ES-I3 (cell line): ENCODE results near the gene PLPPR5.

Experiments used
- H3K36me3 ChIP-seq: 2 replicates; pipeline ENCODE4 v1.6.1; 2013; ENCODE audit warnings: mild to moderate bottlenecking, low read length, control low read depth, moderate library complexity; ENCODE audit not compliant: insufficient read depth
- H3K4me1 ChIP-seq: 2 replicates; pipeline ENCODE4 v1.6.1; 2013; ENCODE audit warnings: mild to moderate bottlenecking, control low read depth, low read length; ENCODE audit not compliant: insufficient read depth
- H3K9ac ChIP-seq: 2 replicates; pipeline ENCODE4 v1.6.1; 2013; ENCODE audit warnings: low read depth, mild to moderate bottlenecking, low read length, moderate library complexity
- H3K9me3 ChIP-seq: 2 replicates; pipeline ENCODE4 v1.6.1; 2013; ENCODE audit warnings: mild to moderate bottlenecking, low read length, moderate library complexity; ENCODE audit not compliant: control insufficient read depth, insufficient read depth

The PLPPR5 gene

DNA sequence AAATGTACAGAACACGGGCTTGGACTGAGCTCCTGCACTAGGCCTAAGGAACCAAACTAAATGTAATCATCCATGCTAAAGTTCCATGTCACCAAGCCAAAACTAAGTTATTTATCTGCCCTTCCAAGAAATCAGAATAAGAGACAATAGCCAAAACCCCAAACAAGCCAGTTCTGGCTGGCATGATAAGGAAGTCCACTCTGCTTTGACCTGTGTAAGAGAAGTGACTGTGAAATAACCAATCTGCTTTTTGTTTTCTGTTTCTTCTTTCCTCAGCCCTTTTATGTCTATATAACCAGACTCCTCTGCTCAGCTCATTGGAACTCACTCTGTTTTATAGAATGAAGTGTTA lies 15.1 kb downstream of the PLPPR5 start:
- Histone ChIP-seq H3K9ac (no peak overlapping the region), H3K4me1 (no peaks in the 10 kb centered on the region), H3K36me3 (no peaks in the 10 kb centered on the region), H3K9me3 (no peaks in the 10 kb centered on the region)

DNA sequence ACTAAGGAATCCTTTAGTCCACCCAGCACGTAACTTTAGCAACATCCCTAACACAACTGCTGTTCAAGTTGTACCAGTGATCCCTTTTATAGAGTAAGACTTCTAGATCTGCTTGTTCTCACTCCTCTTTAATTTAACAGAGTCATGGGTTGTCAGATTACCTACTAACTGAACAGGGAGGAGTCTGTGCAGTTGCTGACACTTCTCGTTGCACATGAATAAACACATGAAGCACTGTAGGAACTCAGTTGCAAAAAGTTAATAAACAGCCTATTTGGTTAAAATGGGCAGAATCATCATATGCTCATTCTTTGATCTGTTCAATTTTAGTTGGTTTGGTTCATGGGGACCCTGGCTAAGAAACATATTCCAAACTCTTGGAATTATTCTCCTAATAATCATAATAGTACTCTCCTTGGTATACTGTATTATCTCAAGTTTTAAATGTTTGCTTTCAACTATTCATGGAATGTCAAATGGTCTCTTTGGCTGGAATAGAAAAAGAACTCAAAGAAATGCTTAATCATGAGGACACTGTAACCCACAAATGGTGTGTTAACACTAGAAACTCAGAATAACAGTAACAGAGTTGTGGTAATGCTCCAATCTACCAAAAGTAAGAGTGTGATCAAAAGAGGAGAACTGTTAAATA lies 15.6 kb downstream of the PLPPR5 start:
- no peaks in the 10 kb centered on the region for H3K36me3 ChIP-seq
- peaks cover 3% of the 10 kb centered on the region; the same call in 1 of the 2 replicates for H3K9me3 ChIP-seq
- H3K4me1 ChIP-seq, result no peaks in the 10 kb centered on the region
- H3K9ac ChIP-seq, result no peak overlapping the region

DNA sequence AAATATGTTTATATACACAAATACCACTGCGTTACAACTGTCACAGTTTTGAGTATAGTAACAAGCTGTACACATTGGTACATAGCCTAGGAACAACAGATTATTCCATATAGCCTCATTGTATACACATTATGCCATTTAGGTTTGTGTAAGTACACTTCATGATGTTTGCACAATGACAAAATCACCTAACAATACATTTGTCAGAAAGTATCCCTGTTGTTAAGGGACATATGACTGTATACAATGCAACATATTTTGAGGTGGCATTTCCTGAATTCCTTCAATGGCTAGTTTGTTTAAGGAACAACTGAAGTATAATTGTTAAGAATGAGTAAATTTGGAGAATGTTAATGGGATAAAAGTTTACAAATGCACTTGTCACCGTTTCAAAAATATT lies 19.0 kb downstream of the PLPPR5 start:
- no peaks in the 10 kb centered on the region for H3K4me1 ChIP-seq
- no peaks in the 10 kb centered on the region for H3K36me3 ChIP-seq
- peaks cover 4% of the 10 kb centered on the region; the same call in 1 of the 2 replicates for H3K9me3 ChIP-seq
- no peak overlapping the region for H3K9ac ChIP-seq

GRCh38 chr1:98981917-98982513 lies 22.6 kb downstream of the PLPPR5 start:
- Histone ChIP-seq H3K36me3 (no peaks in the 10 kb centered on the region), H3K9me3 (peaks cover 4% of the 10 kb centered on the region; the same call in 1 of the 2 replicates), H3K9ac (no peak overlapping the region), H3K4me1 (no peaks in the 10 kb centered on the region; the same call in 1 of the 2 replicates)

GRCh38 chr1:98979463-98979862 lies 25.2 kb downstream of the PLPPR5 start:
- H3K9ac ChIP-seq, result no peak overlapping the region
- peaks cover 8% of the 10 kb centered on the region; the same call in 1 of the 2 replicates for H3K4me1 ChIP-seq
- peaks cover 4% of the 10 kb centered on the region; the same call in 1 of the 2 replicates for H3K9me3 ChIP-seq
- no peaks in the 10 kb centered on the region for H3K36me3 ChIP-seq

DNA sequence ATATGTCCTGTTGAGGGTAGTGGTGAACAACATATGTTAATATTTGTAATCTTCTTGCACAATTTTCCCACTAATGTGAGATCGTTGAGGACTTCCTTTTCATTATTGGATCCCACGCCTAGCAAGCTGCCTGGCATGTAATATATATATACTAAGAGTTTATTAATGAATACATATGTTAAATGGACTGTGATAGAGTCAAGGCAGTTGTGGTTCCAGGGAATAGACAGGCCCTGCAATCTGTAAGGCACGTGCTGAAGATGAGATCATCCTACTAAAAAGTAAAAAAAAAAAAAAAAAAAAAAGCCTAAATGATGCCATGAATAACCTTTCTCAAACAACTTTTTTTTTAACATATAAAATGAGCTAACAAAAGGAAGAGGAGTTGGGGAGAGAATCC lies 28.9 kb downstream of the PLPPR5 start:
- no peaks in the 10 kb centered on the region for H3K9me3 ChIP-seq
- H3K36me3 ChIP-seq, result no peaks in the 10 kb centered on the region
- no peak overlapping the region for H3K9ac ChIP-seq
- peaks cover 8% of the 10 kb centered on the region; the same call in 1 of the 2 replicates for H3K4me1 ChIP-seq

DNA sequence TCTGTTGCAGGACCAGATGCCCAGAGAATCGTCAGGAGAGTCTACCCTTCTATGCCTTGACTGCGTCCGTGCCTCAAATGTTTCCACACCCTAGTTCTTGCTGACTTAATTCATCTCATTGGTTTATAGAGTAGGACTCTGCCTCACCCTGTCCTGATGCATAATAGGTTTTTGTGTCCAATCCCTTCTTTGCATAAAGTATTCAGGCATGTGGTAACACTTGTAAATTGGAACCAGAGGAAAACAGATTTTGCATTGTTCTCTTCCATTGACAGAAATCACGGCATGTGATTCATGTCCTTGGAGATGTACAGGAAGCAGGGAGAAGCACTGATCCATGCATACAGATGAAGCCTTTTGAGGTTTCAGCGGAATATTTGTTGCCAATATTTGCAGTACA lies 29.5 kb downstream of the PLPPR5 start:
- Histone ChIP-seq H3K36me3 (no peaks in the 10 kb centered on the region), H3K9ac (no peak overlapping the region), H3K9me3 (no peaks in the 10 kb centered on the region), H3K4me1 (peaks cover 8% of the 10 kb centered on the region; the same call in 1 of the 2 replicates)

DNA sequence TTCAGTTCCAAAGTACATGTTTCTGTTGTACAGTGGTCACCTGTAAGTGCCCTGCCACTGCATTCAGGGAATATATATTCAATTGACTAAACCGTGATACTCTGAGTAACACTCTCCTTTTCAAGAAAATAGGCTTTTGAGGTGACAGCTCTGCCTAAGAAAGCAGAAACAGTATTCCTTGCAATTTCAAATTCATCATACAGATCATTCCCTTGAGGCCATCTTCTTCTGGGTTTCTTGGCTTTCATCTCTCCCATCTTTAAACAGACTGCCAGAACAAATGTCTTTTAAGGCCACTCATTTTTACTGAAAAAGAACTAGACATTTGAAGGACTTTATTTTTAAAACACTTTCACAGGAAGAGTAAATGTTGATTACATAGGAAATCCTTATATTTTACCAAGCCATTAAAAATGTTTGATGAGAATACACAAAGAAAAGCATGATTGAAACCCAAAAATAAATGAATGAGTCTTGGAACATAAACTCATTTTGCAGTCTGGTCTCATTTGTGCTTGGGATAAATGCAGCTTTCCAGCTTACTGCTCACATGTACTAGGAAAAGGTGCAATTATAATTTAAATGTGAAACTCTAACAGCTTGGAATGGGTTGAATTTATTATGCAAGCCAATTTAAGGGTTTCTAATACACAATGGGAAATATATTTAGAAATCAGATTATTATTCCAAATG lies 34.7 kb downstream of the PLPPR5 start:
- H3K9ac ChIP-seq, result no peak overlapping the region
- H3K9me3 ChIP-seq, result no peaks in the 10 kb centered on the region
- peaks cover 13% of the 10 kb centered on the region; the same call in 1 of the 2 replicates for H3K4me1 ChIP-seq
- H3K36me3 ChIP-seq, result no peaks in the 10 kb centered on the region

GRCh38 chr1:98967122-98967521 lies 37.5 kb downstream of the PLPPR5 start:
- Histone ChIP-seq H3K36me3 (no peaks in the 10 kb centered on the region), H3K9me3 (no peaks in the 10 kb centered on the region), H3K4me1 (peaks cover 9% of the 10 kb centered on the region; the same call in 1 of the 2 replicates), H3K9ac (no peak overlapping the region)

DNA sequence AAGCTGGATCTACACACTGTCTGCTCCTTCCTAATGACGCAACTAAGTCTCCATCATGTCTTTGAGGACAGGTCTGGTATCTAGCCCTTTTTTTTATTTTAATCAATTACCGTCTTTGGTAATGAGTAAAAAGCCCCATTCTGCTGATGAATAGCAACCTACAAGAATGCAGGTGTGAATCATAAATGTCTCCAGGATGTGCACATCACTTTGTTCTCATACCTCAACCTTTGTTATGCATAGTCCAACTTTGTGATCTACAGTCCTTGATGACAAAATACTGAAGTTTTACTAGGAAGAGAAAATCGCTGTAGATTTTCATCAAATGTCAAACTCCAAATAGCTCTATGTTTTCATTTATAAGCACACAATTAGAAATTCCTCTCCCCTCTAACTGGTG lies 39.3 kb downstream of the PLPPR5 start:
- Histone ChIP-seq H3K9me3 (no peaks in the 10 kb centered on the region), H3K4me1 (peaks cover 9% of the 10 kb centered on the region; the same call in 1 of the 2 replicates)

GRCh38 chr1:98964198-98964597 lies 40.5 kb downstream of the PLPPR5 start:
- H3K36me3 ChIP-seq, result no peaks in the 10 kb centered on the region
- no peak overlapping the region for H3K9ac ChIP-seq
- H3K4me1 ChIP-seq, result peaks cover 9% of the 10 kb centered on the region; the same call in 1 of the 2 replicates
- H3K9me3 ChIP-seq, result no peaks in the 10 kb centered on the region

More for the DNA sequence above, 39.3 kb downstream of the PLPPR5 start:
- H3K36me3 ChIP-seq, result no peaks in the 10 kb centered on the region
- H3K9ac ChIP-seq, result no peak overlapping the region

GRCh38 chr1:98963064-98963758 lies 41.5 kb downstream of the PLPPR5 start:
- Histone ChIP-seq H3K36me3 (no peaks in the 10 kb centered on the region), H3K9ac (no peak overlapping the region), H3K9me3 (no peaks in the 10 kb centered on the region), H3K4me1 (peaks cover 9% of the 10 kb centered on the region; the same call in 1 of the 2 replicates)

DNA sequence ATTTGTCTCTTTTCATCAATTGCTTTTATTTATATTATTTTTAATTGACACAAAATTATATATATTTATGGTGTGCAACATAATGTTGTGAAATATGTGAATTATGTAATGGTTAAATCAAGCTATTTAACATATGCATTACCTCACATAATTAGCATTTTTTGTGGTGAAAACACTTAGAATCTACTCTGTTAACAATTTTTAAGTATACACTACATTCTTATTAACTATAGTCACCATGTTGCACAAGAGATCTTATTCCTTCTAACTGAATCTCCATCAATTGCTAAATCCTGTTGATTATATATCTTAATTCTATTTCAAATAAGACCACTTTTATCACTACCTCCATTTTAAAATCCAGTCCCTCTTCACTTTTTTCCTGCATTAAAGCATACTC lies 42.5 kb downstream of the PLPPR5 start:
- no peaks in the 10 kb centered on the region for H3K9me3 ChIP-seq
- H3K9ac ChIP-seq, result no peak overlapping the region
- H3K36me3 ChIP-seq, result no peaks in the 10 kb centered on the region
- H3K4me1 ChIP-seq, result peaks cover under 1% of the 10 kb centered on the region; the same call in 1 of the 2 replicates

DNA sequence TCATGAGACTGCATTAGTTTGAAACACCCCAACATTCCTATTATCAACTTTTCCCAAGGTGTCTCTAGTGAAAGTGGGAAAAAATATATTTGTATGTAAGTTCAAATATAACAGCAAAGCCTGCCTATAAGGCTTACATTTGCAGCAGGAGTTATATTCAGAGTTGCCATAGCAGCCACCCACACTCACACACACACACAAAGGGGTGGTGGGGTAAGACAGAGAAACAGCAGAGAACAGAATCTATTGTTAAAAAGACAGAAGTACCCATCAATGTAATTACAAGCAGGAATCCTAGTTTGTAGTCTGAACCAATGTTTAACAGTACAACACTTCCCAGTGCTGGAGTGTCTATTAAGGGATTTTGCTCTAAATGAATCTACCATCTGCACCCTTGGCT lies 55.0 kb downstream of the PLPPR5 start:
- H3K36me3 ChIP-seq, result no peaks in the 10 kb centered on the region
- no peak overlapping the region for H3K9ac ChIP-seq
- no peaks in the 10 kb centered on the region for H3K9me3 ChIP-seq
- no peaks in the 10 kb centered on the region for H3K4me1 ChIP-seq
